ENCODE data around the gene PNKD.

Gene PNKD

DNA sequence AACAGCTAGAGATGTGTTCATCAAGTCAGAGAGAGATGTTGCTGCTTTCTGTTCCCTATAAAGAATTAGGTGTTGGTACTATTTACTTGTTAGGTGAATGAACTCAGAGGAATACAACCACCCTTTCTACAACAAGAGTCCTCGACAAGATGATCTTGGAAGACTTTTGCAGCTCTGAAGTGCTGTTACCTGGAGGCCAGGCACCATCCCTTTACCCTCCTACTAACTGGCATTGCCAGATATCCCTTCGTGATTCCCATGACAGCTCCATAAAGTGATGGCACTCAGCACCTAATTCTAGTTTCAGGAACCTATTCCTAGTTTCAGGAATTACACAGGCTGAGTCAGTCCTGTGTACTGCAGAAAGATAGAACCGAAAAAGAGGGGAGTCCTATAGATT lies 43.4 kb upstream of the PNKD start:
- no peak overlapping the region for H3K4me2 ChIP-seq (ENCODE audit: insufficient read depth, low read length, poor library complexity, severe bottlenecking)
- H3K27ac ChIP-seq (replicated peaks; ENCODE audit: low read length) = no peak overlapping the region
- no peak overlapping the region for H2AFZ ChIP-seq (ENCODE audit: low read length)
- H3K27me3 ChIP-seq (ENCODE audit: control insufficient read depth in 3 of 3, insufficient read depth in 3 of 3, low read depth in 1 of 3, low read length in 3 of 3) = peaks cover 0 to 2% (median 0%) of the 10 kb centered on the region in 3 experiments
- no peak overlapping the region for H4K8ac ChIP-seq (ENCODE audit: low read depth, low read length)
- peaks cover 0 to 9% of the 10 kb centered on the region in 2 donors for H3K9me3 ChIP-seq (replicated peaks in 1 of 2; ENCODE audit: control insufficient read depth in 2 of 2, insufficient read depth in 1 of 2, low read depth in 1 of 2, low read length in 2 of 2)
- peaks cover 19 to 95% of the 10 kb centered on the region in 2 donors for H3K36me3 ChIP-seq (replicated peaks in 1 of 2; ENCODE audit: control insufficient read depth in 2 of 2, insufficient read depth in 2 of 2, low read length in 2 of 2)
- H3K14ac ChIP-seq (ENCODE audit: low read length) = no peak overlapping the region
- H2BK120ac ChIP-seq (ENCODE audit: low read depth, low read length) = no peak overlapping the region
- H2AK5ac ChIP-seq (ENCODE audit: low read depth, low read length) = no peak overlapping the region
- peaks cover 2% of the 10 kb centered on the region for H3K79me1 ChIP-seq (ENCODE audit: low read depth, low read length)
- H3K18ac ChIP-seq (ENCODE audit: low read length) = no peak overlapping the region
- H2BK15ac ChIP-seq (ENCODE audit: low read length) = no peak overlapping the region
- H3K4me3 ChIP-seq (ENCODE audit: low read length in 2 of 2) = no peak overlapping the region
- no peak for DNase-seq (ENCODE audit: low spot score)
- no peak overlapping the region for H3K4ac ChIP-seq (ENCODE audit: low read length)
- no peaks in the 10 kb centered on the region for H3K4me1 ChIP-seq (ENCODE audit: control insufficient read depth in 2 of 2, insufficient read depth in 1 of 2, low read depth in 1 of 2, low read length in 2 of 2)
- WGBS, 2 donors (ENCODE audit: extremely low coverage in 2 of 2, insufficient read length in 2 of 2, insufficient replicate concordance in 1 of 2) = no CpG with 5 or more reads among the region's 3 CpGs
- no peak overlapping the region for H3K9ac ChIP-seq (ENCODE audit: low read depth, low read length, poor library complexity)
- H4K91ac ChIP-seq (ENCODE audit: low read depth, low read length, poor library complexity) = no peak overlapping the region
- no peak overlapping the region for H2BK5ac ChIP-seq (ENCODE audit: low read length)
- H2BK12ac ChIP-seq (ENCODE audit: low read length) = no peak overlapping the region
- H3K23ac ChIP-seq (ENCODE audit: low read depth, low read length, poor library complexity) = no peak overlapping the region

DNA sequence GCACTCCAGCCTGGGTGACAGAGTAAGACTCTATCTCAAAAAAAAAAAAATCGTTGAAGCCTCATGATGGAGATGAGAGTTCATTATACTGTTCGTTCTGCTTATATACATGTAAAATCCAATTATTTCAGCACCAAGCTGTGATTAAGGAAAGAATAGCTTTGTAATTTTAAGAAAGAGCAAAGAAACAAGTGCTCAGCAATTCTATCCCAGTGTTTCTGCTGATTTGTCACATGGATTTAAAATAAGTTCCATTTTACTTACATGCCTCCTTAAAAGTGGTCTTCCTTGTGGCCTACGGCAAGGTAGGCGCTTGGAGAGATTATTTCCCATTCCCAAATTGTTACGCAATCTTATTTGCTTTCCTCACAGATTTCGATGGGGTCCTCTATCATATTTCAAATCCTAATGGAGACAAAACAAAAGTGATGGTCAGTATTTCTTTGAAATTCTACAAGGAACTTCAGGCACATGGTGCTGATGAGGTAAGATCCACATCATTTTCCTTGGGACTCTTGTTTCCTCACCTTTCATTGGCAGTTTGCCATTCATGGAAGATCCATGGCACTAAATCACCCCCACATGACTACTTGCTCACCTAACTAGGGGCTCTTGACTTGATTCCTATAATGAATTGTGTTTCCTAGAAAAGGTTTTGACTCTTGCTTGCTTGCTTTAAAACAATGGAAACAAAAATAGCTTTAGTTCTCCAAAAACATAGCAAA lies 41.8 kb upstream of the PNKD start:
- H3K9ac ChIP-seq (ENCODE audit: low read depth, low read length, poor library complexity) = no peak overlapping the region
- H3K79me1 ChIP-seq (ENCODE audit: low read depth, low read length) = peaks cover 4% of the 10 kb centered on the region
- peaks cover 0 to 9% of the 10 kb centered on the region in 2 donors for H3K9me3 ChIP-seq (replicated peaks in 1 of 2; ENCODE audit: control insufficient read depth in 2 of 2, insufficient read depth in 1 of 2, low read depth in 1 of 2, low read length in 2 of 2)
- no peak for DNase-seq (ENCODE audit: low spot score)
- H3K4me2 ChIP-seq (ENCODE audit: insufficient read depth, low read length, poor library complexity, severe bottlenecking) = no peak overlapping the region
- H2BK5ac ChIP-seq (ENCODE audit: low read length) = no peak overlapping the region
- no peak overlapping the region for H3K4me3 ChIP-seq (ENCODE audit: low read length in 2 of 2)
- peaks cover 20 to 94% of the 10 kb centered on the region in 2 donors for H3K36me3 ChIP-seq (replicated peaks in 1 of 2; ENCODE audit: control insufficient read depth in 2 of 2, insufficient read depth in 2 of 2, low read length in 2 of 2)
- H2AK5ac ChIP-seq (ENCODE audit: low read depth, low read length) = no peak overlapping the region
- no peaks in the 10 kb centered on the region for H3K4me1 ChIP-seq (ENCODE audit: control insufficient read depth in 2 of 2, insufficient read depth in 1 of 2, low read depth in 1 of 2, low read length in 2 of 2)
- no peak overlapping the region for H2BK12ac ChIP-seq (ENCODE audit: low read length)
- no peak overlapping the region for H4K91ac ChIP-seq (ENCODE audit: low read depth, low read length, poor library complexity)
- WGBS, 2 donors (ENCODE audit: extremely low coverage in 2 of 2, insufficient read length in 2 of 2, insufficient replicate concordance in 1 of 2) = no CpG with 5 or more reads among the region's 6 CpGs
- H2BK15ac ChIP-seq (ENCODE audit: low read length) = no peak overlapping the region
- no peak overlapping the region for H3K23ac ChIP-seq (ENCODE audit: low read depth, low read length, poor library complexity)
- H3K4ac ChIP-seq (ENCODE audit: low read length) = no peak overlapping the region
- H2BK120ac ChIP-seq (ENCODE audit: low read depth, low read length) = no peak overlapping the region
- H4K8ac ChIP-seq (ENCODE audit: low read depth, low read length) = no peak overlapping the region
- no peak overlapping the region for H3K27ac ChIP-seq (replicated peaks; ENCODE audit: low read length)
- H3K14ac ChIP-seq (ENCODE audit: low read length) = no peak overlapping the region
- no peak overlapping the region for H2AFZ ChIP-seq (ENCODE audit: low read length)
- H3K18ac ChIP-seq (ENCODE audit: low read length) = no peak overlapping the region
- no peaks in the 10 kb centered on the region for H3K27me3 ChIP-seq (ENCODE audit: control insufficient read depth in 3 of 3, insufficient read depth in 3 of 3, low read depth in 1 of 3, low read length in 3 of 3)

DNA sequence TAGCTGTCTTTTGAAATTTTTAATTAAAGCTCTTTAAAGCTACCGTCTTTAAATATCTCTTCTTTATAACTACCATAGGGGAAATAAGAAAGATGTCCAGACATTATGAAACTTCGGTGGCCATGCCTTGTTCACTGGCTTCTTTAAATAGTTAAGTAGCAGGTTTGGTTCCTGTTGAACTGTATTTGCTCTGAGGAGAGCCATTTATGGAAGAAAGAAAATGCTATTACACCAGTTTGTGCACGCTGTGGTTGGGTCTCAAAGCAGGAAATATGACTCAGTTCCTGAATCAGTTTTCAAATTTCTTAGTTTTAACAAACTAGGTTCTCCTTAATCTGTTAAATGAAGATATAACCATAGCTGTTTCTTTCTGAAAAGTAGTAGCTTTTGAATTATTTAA lies 41.1 kb upstream of the PNKD start:
- H3K36me3 ChIP-seq (replicated peaks in 1 of 2; ENCODE audit: control insufficient read depth in 2 of 2, insufficient read depth in 2 of 2, low read length in 2 of 2) = peaks cover 20 to 94% of the 10 kb centered on the region in 2 donors
- H3K79me1 ChIP-seq (ENCODE audit: low read depth, low read length) = peaks cover 4% of the 10 kb centered on the region
- H3K4me3 ChIP-seq (ENCODE audit: low read length in 2 of 2) = no peak overlapping the region
- no peaks in the 10 kb centered on the region for H3K27me3 ChIP-seq (ENCODE audit: control insufficient read depth in 3 of 3, insufficient read depth in 3 of 3, low read depth in 1 of 3, low read length in 3 of 3)
- H2BK12ac ChIP-seq (ENCODE audit: low read length) = no peak overlapping the region
- H2AK5ac ChIP-seq (ENCODE audit: low read depth, low read length) = no peak overlapping the region
- no peaks in the 10 kb centered on the region for H3K4me1 ChIP-seq (ENCODE audit: control insufficient read depth in 2 of 2, insufficient read depth in 1 of 2, low read depth in 1 of 2, low read length in 2 of 2)
- no peak overlapping the region for H3K27ac ChIP-seq (replicated peaks; ENCODE audit: low read length)
- H4K91ac ChIP-seq (ENCODE audit: low read depth, low read length, poor library complexity) = no peak overlapping the region
- peaks cover 0 to 9% of the 10 kb centered on the region in 2 donors for H3K9me3 ChIP-seq (replicated peaks in 1 of 2; ENCODE audit: control insufficient read depth in 2 of 2, insufficient read depth in 1 of 2, low read depth in 1 of 2, low read length in 2 of 2)
- no peak overlapping the region for H3K18ac ChIP-seq (ENCODE audit: low read length)
- H2BK120ac ChIP-seq (ENCODE audit: low read depth, low read length) = no peak overlapping the region
- no peak overlapping the region for H2BK5ac ChIP-seq (ENCODE audit: low read length)
- no peak overlapping the region for H3K4ac ChIP-seq (ENCODE audit: low read length)
- no peak for DNase-seq (ENCODE audit: low spot score)
- no peak overlapping the region for H3K23ac ChIP-seq (ENCODE audit: low read depth, low read length, poor library complexity)
- no peak overlapping the region for H3K9ac ChIP-seq (ENCODE audit: low read depth, low read length, poor library complexity)
- H4K8ac ChIP-seq (ENCODE audit: low read depth, low read length) = no peak overlapping the region
- no peak overlapping the region for H3K4me2 ChIP-seq (ENCODE audit: insufficient read depth, low read length, poor library complexity, severe bottlenecking)
- H2BK15ac ChIP-seq (ENCODE audit: low read length) = no peak overlapping the region
- no CpG with 5 or more reads among the region's 3 CpGs for WGBS, 2 donors (ENCODE audit: extremely low coverage in 2 of 2, insufficient read length in 2 of 2, insufficient replicate concordance in 1 of 2)
- no peak overlapping the region for H3K14ac ChIP-seq (ENCODE audit: low read length)
- no peak overlapping the region for H2AFZ ChIP-seq (ENCODE audit: low read length)

DNA sequence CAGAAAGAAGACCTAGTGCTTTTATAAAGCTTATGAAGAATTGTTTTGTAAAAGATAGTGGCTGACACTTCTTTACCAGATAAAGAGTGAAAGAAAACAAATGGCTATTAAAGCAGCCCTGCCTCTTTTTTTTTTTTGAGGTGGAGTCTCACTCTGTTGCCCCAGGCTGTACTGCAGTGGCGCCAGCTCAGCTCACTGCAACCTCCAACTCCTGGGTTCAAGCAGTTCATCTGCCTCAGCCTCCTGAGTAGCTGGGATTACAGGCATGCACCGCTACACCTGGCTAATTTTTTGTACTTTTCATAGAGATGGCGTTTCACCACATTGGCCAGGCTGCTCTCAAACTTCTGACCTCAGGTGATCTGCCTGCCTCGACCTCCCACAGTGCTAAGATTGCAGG lies 40.5 kb upstream of the PNKD start:
- H3K36me3 ChIP-seq (replicated peaks in 1 of 2; ENCODE audit: control insufficient read depth in 2 of 2, insufficient read depth in 2 of 2, low read length in 2 of 2) = peaks cover 20 to 94% of the 10 kb centered on the region in 2 donors
- no peak overlapping the region for H3K27ac ChIP-seq (replicated peaks; ENCODE audit: low read length)
- peaks cover 0 to 9% of the 10 kb centered on the region in 2 donors for H3K9me3 ChIP-seq (replicated peaks in 1 of 2; ENCODE audit: control insufficient read depth in 2 of 2, insufficient read depth in 1 of 2, low read depth in 1 of 2, low read length in 2 of 2)
- no peak overlapping the region for H2BK15ac ChIP-seq (ENCODE audit: low read length)
- H3K18ac ChIP-seq (ENCODE audit: low read length) = no peak overlapping the region
- no peak overlapping the region for H3K14ac ChIP-seq (ENCODE audit: low read length)
- no peak overlapping the region for H3K23ac ChIP-seq (ENCODE audit: low read depth, low read length, poor library complexity)
- no peaks in the 10 kb centered on the region for H3K4me1 ChIP-seq (ENCODE audit: control insufficient read depth in 2 of 2, insufficient read depth in 1 of 2, low read depth in 1 of 2, low read length in 2 of 2)
- peaks cover 4% of the 10 kb centered on the region for H3K79me1 ChIP-seq (ENCODE audit: low read depth, low read length)
- no peak overlapping the region for H4K91ac ChIP-seq (ENCODE audit: low read depth, low read length, poor library complexity)
- H3K4ac ChIP-seq (ENCODE audit: low read length) = no peak overlapping the region
- H2BK5ac ChIP-seq (ENCODE audit: low read length) = no peak overlapping the region
- no peak for DNase-seq (ENCODE audit: low spot score)
- H2BK12ac ChIP-seq (ENCODE audit: low read length) = no peak overlapping the region
- no peak overlapping the region for H4K8ac ChIP-seq (ENCODE audit: low read depth, low read length)
- no peaks in the 10 kb centered on the region for H3K27me3 ChIP-seq (ENCODE audit: control insufficient read depth in 3 of 3, insufficient read depth in 3 of 3, low read depth in 1 of 3, low read length in 3 of 3)
- no peak overlapping the region for H2AFZ ChIP-seq (ENCODE audit: low read length)
- H3K4me3 ChIP-seq (ENCODE audit: low read length in 2 of 2) = no peak overlapping the region
- H2BK120ac ChIP-seq (ENCODE audit: low read depth, low read length) = no peak overlapping the region
- no peak overlapping the region for H3K4me2 ChIP-seq (ENCODE audit: insufficient read depth, low read length, poor library complexity, severe bottlenecking)
- WGBS, 2 donors (ENCODE audit: extremely low coverage in 2 of 2, insufficient read length in 2 of 2, insufficient replicate concordance in 1 of 2) = no CpG with 5 or more reads among the region's 4 CpGs
- no peak overlapping the region for H2AK5ac ChIP-seq (ENCODE audit: low read depth, low read length)
- no peak overlapping the region for H3K9ac ChIP-seq (ENCODE audit: low read depth, low read length, poor library complexity)

Data from neuronal stem cell (in vitro differentiated cells).